ENCODE results near the gene CDSN. TPM values are rescaled to one million over a fixed set of nuclear protein-coding genes. Genes with fewer than 3 reads are reported as not detected.

Gene CDSN
- total RNA-seq, 1 donor from 2014 or later: not detected

DNA sequence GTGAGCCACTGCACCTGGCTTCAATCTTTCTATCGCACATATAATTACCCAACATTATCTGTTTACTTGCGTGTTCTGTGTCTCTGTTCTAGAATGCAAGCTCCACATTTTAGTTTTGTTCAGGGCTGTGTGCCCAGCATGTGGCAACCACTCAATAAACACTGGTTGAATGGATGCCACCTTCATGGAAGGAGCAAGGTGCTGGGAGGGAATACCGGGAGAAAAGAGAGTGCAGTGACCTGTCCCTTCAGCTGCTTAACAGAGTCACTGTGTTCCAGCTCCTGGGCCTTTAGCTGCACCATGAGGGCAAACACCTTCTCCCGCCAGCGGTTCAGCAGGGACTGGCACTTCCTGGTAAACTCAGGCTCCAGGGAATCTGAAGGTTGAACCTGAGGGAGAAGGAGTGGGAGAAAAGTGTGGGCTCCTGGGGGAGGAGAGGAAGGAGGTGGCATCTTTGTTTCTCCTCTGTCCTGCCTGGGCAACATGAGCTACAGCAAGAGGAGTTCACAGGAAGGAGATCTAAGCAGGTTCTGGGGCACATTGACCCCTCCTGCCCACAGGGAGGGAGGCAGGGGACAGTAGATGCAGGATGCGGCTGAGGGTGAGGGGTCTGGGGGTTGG lies 29.7 kb upstream of the CDSN start:
- no peak for TF ChIP-seq CTCF (conservative IDR thresholded peaks at IDR 0.05)
- H3K9me3 Mint-ChIP-seq: no peaks in the 10 kb centered on the region
- H3K4me1 Mint-ChIP-seq (ENCODE audit: unreplicated experiment): peaks cover 4% of the 10 kb centered on the region
- no peak overlapping the region for H3K4me3 Mint-ChIP-seq
- no peak for DNase-seq (ENCODE audit: extremely low spot score, unreplicated experiment)
- peaks cover 2% of the 10 kb centered on the region for H3K36me3 Mint-ChIP-seq
- no peaks in the 10 kb centered on the region for H3K27me3 Mint-ChIP-seq
- H3K27ac Mint-ChIP-seq: no peak overlapping the region

GRCh38 chr6:31145386-31145785 lies 25.1 kb upstream of the CDSN start:
- H3K36me3 Mint-ChIP-seq: no peaks in the 10 kb centered on the region

DNA sequence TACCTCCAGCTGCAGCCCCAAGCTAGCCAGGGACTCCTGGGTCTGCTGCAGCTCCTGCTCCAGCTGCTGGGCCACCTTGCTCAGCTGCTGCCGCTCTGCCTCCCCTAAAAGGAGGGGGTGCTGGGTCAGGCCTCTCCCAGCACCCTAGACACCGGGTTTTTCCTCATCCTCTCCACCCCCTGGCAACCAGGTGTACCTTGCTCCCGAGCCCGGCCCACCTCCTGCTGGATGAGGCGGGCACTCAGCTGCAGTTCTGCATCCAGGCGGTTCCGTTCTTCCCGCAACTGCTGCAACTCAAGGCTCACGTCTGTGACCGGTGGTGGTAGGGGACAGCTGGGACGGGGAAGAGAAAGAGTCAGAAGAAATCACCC lies 24.7 kb upstream of the CDSN start:
- no peak for DNase-seq (ENCODE audit: extremely low spot score, unreplicated experiment)
- TF ChIP-seq CTCF (conservative IDR thresholded peaks at IDR 0.05): no peak
- H3K27me3 Mint-ChIP-seq: peaks cover under 1% of the 10 kb centered on the region
- no peaks in the 10 kb centered on the region for H3K9me3 Mint-ChIP-seq
- no peaks in the 10 kb centered on the region for H3K36me3 Mint-ChIP-seq
- H3K27ac Mint-ChIP-seq: no peak overlapping the region
- no peak overlapping the region for H3K4me3 Mint-ChIP-seq
- peaks cover 7% of the 10 kb centered on the region for H3K4me1 Mint-ChIP-seq (ENCODE audit: unreplicated experiment)

More at GRCh38 chr6:31145386-31145785, 25.1 kb upstream of the CDSN start:
- Mint-ChIP-seq H3K4me1 (ENCODE audit: unreplicated experiment) (peaks cover 7% of the 10 kb centered on the region), H3K27me3 (no peaks in the 10 kb centered on the region), H3K4me3 (no peak overlapping the region), H3K27ac (no peak overlapping the region), H3K9me3 (no peaks in the 10 kb centered on the region)
- no peak for DNase-seq (ENCODE audit: extremely low spot score, unreplicated experiment)
- no peak for TF ChIP-seq CTCF (conservative IDR thresholded peaks at IDR 0.05)

DNA sequence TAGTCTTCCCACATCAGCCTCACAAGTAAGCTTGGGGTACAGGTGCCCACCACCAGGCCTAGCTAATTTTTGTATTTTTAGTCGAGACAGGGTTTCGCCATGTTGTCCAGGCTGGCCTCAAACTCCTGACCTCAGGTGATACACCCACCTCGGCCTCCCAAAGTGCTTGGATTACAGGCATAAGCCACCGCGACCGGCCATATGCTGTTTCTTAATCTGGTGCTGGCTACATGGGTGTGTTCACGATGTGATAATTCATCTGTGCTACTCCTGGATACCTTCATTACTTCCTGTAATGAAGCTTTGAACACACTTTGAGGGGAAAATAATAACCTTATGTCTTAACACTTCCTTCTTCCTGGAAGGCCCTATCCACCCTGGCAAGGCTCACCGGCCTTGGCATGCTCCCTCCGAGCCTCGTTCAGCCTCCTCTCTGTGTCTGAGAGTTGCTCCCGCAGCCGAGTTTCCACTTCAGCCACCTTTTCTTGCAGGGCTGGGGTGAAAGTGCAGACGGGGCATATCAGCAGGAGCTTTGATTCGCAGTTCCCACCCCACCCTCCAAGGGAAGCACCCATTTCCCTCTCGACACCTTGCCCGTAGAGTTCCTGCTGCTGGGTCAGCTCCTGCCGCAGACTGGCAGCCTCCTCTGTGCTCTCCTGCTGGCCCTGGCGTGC lies 24.2 kb upstream of the CDSN start:
- H3K4me1 Mint-ChIP-seq (ENCODE audit: unreplicated experiment): peaks cover 7% of the 10 kb centered on the region
- H3K27ac Mint-ChIP-seq: no peak overlapping the region

GRCh38 chr6:31143148-31143547 lies 22.9 kb upstream of the CDSN start:
- TF ChIP-seq CTCF (conservative IDR thresholded peaks at IDR 0.05): no peak
- no peak overlapping the region for H3K4me3 Mint-ChIP-seq
- H3K27ac Mint-ChIP-seq: no peak overlapping the region
- no peaks in the 10 kb centered on the region for H3K36me3 Mint-ChIP-seq
- H3K27me3 Mint-ChIP-seq: peaks cover 5% of the 10 kb centered on the region
- H3K4me1 Mint-ChIP-seq (ENCODE audit: unreplicated experiment): peaks cover 7% of the 10 kb centered on the region
- no peak for DNase-seq (ENCODE audit: extremely low spot score, unreplicated experiment)
- H3K9me3 Mint-ChIP-seq: no peaks in the 10 kb centered on the region

More for the DNA sequence above, 24.2 kb upstream of the CDSN start:
- Mint-ChIP-seq H3K4me3 (no peak overlapping the region), H3K36me3 (no peaks in the 10 kb centered on the region), H3K27me3 (peaks cover 5% of the 10 kb centered on the region), H3K9me3 (no peaks in the 10 kb centered on the region)
- no peak for DNase-seq (ENCODE audit: extremely low spot score, unreplicated experiment)
- no peak for TF ChIP-seq CTCF (conservative IDR thresholded peaks at IDR 0.05)
